SK-N-SH (cell line): ENCODE measurements around the gene RBP2. TPM values are rescaled to one million over a fixed set of nuclear protein-coding genes. Genes with fewer than 3 reads are reported as not detected.

Experiments used
- CTCF ChIA-PET: fragments of 300-600, 350-600 bp; formaldehyde crosslinking; extraction: SDS; loops from one replicate; lab custom pipeline; 2021; lab: Yijun Ruan, JAX
- POLR2A ChIA-PET: fragments of 350-600 bp; sonication (Branson Sonifier 250); formaldehyde crosslinking; extraction: SDS; loops from one replicate; lab custom pipeline; 2020; ENCODE audit warnings: antibody characterized with exemption, inconsistent platforms; lab: Yijun Ruan, JAX
- DNase-seq: peaks from one replicate; pipeline ENCODE4 v3.0.0; 2012
- H2AFZ ChIP-seq: fragments of 200-600 bp; sonication (generic); 2 replicates; pipeline ENCODE4 v1.8.1; 2016; ENCODE audit warnings: antibody characterized with exemption, mild to moderate bottlenecking, low read depth
- H3F3A ChIP-seq: fragments of 200-600 bp; sonication (generic); replicated peaks from 2 replicates; pipeline ENCODE3; 2016; ENCODE audit warnings: antibody characterized with exemption, mild to moderate bottlenecking; ENCODE audit not compliant: insufficient read depth
- H3K27ac ChIP-seq, 2 experiments: fragments of 200-500 bp in 1 of 2; fragments of 200-600 bp in 1 of 2; sonication (Bioruptor generic) in 1 of 2; sonication (generic), shearing (Covaris generic) in 1 of 2; 2 replicates each; pipeline versions ENCODE4 v1.5.1 to v1.6.1; 2014 to 2016; ENCODE audit warnings: low read depth in 2 of 2, inconsistent platforms in 1 of 2, low read length in 1 of 2, mild to moderate bottlenecking in 1 of 2, mixed read lengths in 1 of 2
- H3K27me3 ChIP-seq: fragments of 200-600 bp; sonication (generic), shearing (Covaris generic); 2 replicates; pipeline ENCODE4 v1.6.1; 2016; ENCODE audit warnings: mixed run types; ENCODE audit not compliant: insufficient read depth
- H3K36me3 ChIP-seq, 2 experiments: fragments of 200-500 bp in 1 of 2; fragments of 200-600 bp in 1 of 2; sonication (Bioruptor generic) in 1 of 2; sonication (generic) in 1 of 2; replicated peaks in 1 of 2; 2 replicates each; pipeline versions ENCODE3 to v1.5.1; 2014 to 2016; ENCODE audit warnings: low read length in 1 of 2, mild to moderate bottlenecking in 1 of 2; ENCODE audit not compliant: insufficient read depth in 2 of 2, control insufficient read depth in 1 of 2
- H3K4me1 ChIP-seq, 2 experiments: fragments of 200-500 bp in 1 of 2; fragments of 200-600 bp in 1 of 2; sonication (Bioruptor generic) in 1 of 2; sonication (generic), shearing (Covaris generic) in 1 of 2; 2 replicates each; pipeline versions ENCODE4 v1.5.1 to v1.6.1; 2014 to 2016; ENCODE audit warnings: low read depth in 1 of 2, low read length in 1 of 2, mixed run types in 1 of 2; ENCODE audit not compliant: insufficient read depth in 2 of 2, control insufficient read depth in 1 of 2
- H3K4me2 ChIP-seq: fragments of 200-600 bp; sonication (generic), shearing (Covaris generic); 2 replicates; pipeline ENCODE4 v1.6.1; 2017; ENCODE audit warnings: mixed run types
- H3K4me3 ChIP-seq, 2 experiments: fragments of 200-500 bp in 1 of 2; fragments of 200-600 bp in 1 of 2; sonication (Bioruptor generic) in 1 of 2; sonication (generic), shearing (Covaris generic) in 1 of 2; 2 replicates each; pipeline versions ENCODE4 v1.5.1 to v1.8.1; 2014 to 2016; ENCODE audit warnings: low read depth in 2 of 2, inconsistent platforms in 1 of 2, low read length in 1 of 2, mild to moderate bottlenecking in 1 of 2, mixed read lengths in 1 of 2, moderate library complexity in 1 of 2
- H3K79me2 ChIP-seq: fragments of 200-600 bp; sonication (generic); 2 replicates; pipeline ENCODE4 v1.8.1; 2017; ENCODE audit warnings: mild to moderate bottlenecking; ENCODE audit not compliant: insufficient read depth
- H3K9ac ChIP-seq: fragments of 200-600 bp; sonication (generic); 2 replicates; pipeline ENCODE4 v1.6.1; 2017; ENCODE audit warnings: mixed run types
- H3K9me2 ChIP-seq: fragments of 200-600 bp; sonication (generic); 2 replicates; pipeline ENCODE4 v1.6.1; 2017; ENCODE audit warnings: mixed run types
- H3K9me3 ChIP-seq: fragments of 200-600 bp; sonication (generic); 2 replicates; pipeline ENCODE4 v1.6.1; 2017; ENCODE audit warnings: mixed run types, mild to moderate bottlenecking, moderate library complexity
- H4K20me1 ChIP-seq: fragments of 200-600 bp; sonication (generic); 2 replicates; pipeline ENCODE4 v1.6.1; 2017; ENCODE audit warnings: mild to moderate bottlenecking, mixed run types; ENCODE audit not compliant: insufficient read depth
- ELF1 ChIP-seq: IDR thresholded peaks from 2 replicates; pipeline ENCODE4 v1.4.0; 2012
- FOSL2 ChIP-seq: IDR thresholded peaks from 2 replicates; pipeline ENCODE4 v1.4.0; 2012; ENCODE audit warnings: low read depth, mild to moderate bottlenecking, moderate library complexity, borderline replicate concordance
- FOXM1 ChIP-seq: IDR thresholded peaks from 2 replicates; pipeline ENCODE4 v1.4.0; 2012; ENCODE audit warnings: low read depth, mild to moderate bottlenecking
- GATA2 ChIP-seq: sonication (generic); formaldehyde crosslinking; IDR thresholded peaks from 2 replicates; pipeline ENCODE4 v1.5.0; 2020; ENCODE audit warnings: mild to moderate bottlenecking, missing genetic modification reagents
- MEF2A ChIP-seq: IDR thresholded peaks from 2 replicates; pipeline ENCODE4 v1.4.0; 2012; ENCODE audit warnings: low read depth, borderline replicate concordance
- NFIC ChIP-seq: IDR thresholded peaks from 2 replicates; pipeline ENCODE4 v1.4.0; 2012; ENCODE audit warnings: borderline replicate concordance
- POLR2AphosphoS5 ChIP-seq: IDR thresholded peaks from 2 replicates; pipeline ENCODE4 v1.6.1; 2012; ENCODE audit warnings: low read depth, low read length
- RCOR1 ChIP-seq: fragments of 150-350 bp; IDR thresholded peaks from 2 replicates; pipeline ENCODE4 v1.6.1; 2017; ENCODE audit warnings: antibody characterized with exemption, low read length
- RFX5 ChIP-seq: IDR thresholded peaks from 2 replicates; pipeline ENCODE4 v1.6.1; 2012; ENCODE audit warnings: mild to moderate bottlenecking, improper control_type of control experiment, low read length
- RXRA ChIP-seq: IDR thresholded peaks from 2 replicates; pipeline ENCODE4 v1.4.0; 2012; ENCODE audit warnings: low read depth, mild to moderate bottlenecking, borderline replicate concordance
- SIN3A ChIP-seq: IDR thresholded peaks from 2 replicates; pipeline ENCODE4 v1.6.1; 2012; ENCODE audit warnings: low read depth, mild to moderate bottlenecking, low read length, moderate library complexity, borderline replicate concordance
- SMC3 ChIP-seq: IDR thresholded peaks from 2 replicates; pipeline ENCODE4 v1.6.1; 2012; ENCODE audit warnings: low read depth, low read length, improper control_type of control experiment
- TAF1 ChIP-seq: IDR thresholded peaks from 2 replicates; pipeline ENCODE4 v1.6.1; 2012; ENCODE audit warnings: low read depth, mild to moderate bottlenecking, low read length, moderate library complexity, borderline replicate concordance
- YY1 ChIP-seq: IDR thresholded peaks from 2 replicates; pipeline ENCODE4 v1.4.0; 2012; ENCODE audit warnings: low read depth, mild to moderate bottlenecking
- WGBS: methylation state at CpG from one replicate; pipeline ENCODE4 v1.1.6; 2017; ENCODE audit warnings: low lambda C conversion rate; 5-methylcytosine and 5-hydroxymethylcytosine counted together
- polyA plus RNA-seq, 3 experiments: library from polyadenylated mRNA; depleted of rRNA; stranded (reverse); fragments of >200 nt; gene quantifications; 2 replicates each; pipeline ENCODE4 v1.2.3, GENCODE V29; 2012
- TF ChIP-seq, protein P1 (sequence below): fragments of 150-350 bp; IDR thresholded peaks from 2 replicates; pipeline ENCODE4 v1.6.1; 2017; ENCODE audit warnings: antibody characterized with exemption, low read length, low read depth, borderline replicate concordance
- TF ChIP-seq, protein P2 (sequence below): IDR thresholded peaks from 2 replicates; pipeline ENCODE4 v1.4.0; 2012; ENCODE audit warnings: low read depth, borderline replicate concordance
- TF ChIP-seq, protein P3 (sequence below): IDR thresholded peaks from 2 replicates; pipeline ENCODE4 v1.6.1; 2012; ENCODE audit warnings: mild to moderate bottlenecking, low read depth, low read length, moderate library complexity
- TF ChIP-seq, protein P4 (sequence below): fragments of 150-350 bp; IDR thresholded peaks from 2 replicates; pipeline ENCODE4 v1.6.1; 2016; ENCODE audit warnings: mild to moderate bottlenecking, low read depth, low read length

Gene RBP2
- polyA plus RNA-seq, 1 of the 3 experiments (the other 2 are of a cell fraction): not detected

DNA sequence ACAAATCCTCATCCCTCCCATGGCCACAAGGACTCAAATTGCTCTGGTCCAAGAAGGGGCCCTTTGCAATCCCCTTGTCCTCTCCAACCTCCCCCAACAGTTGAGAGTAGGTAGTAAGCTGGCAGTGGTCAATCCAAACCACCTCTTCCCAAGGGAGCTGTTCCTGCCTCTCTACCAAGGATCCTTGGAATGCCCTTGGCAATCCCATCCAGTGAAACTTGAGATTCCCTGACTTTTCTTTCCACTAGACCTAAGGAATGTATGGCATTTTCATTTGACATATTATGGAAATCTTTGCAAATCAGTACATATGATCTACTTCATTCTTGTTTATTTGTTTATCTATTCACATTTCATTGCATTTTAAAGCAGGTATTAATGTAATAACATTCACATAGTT, 4.8 kb upstream of the RBP2 start:
- POLR2A ChIA-PET: no interaction called here
- no peak overlapping the region for H2AFZ ChIP-seq

DNA sequence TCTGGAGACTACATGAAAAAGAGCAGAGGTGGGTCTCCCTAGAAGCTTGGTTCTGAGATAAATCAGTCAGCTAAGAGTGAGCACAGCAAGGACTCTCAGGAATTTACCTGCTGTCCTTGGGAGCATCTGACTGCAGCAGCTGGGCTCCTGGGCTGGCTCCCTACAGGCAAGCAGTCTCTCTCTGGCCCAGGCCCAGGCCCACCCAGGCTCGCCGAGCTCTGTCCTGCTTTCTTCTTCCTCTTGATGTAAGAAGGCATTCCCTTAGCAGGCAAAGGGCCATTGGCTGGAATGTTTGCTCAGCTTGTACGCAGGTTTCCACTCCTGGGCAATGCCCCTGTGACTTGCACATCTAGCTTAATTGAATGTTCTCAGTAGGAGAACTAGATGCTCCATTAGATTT, 4.3 kb upstream of the RBP2 start:
- Histone ChIP-seq H3K27ac (no peak overlapping the region), H3K9me2 (no peaks in the 10 kb centered on the region)
- TF ChIP-seq RCOR1 (no peak), NFIC (no peak), GATA2 (CRISPR knock-in tag) (no peak), SIN3A (no peak), YY1 (no peak)
- TF ChIP-seq, protein P1, sequence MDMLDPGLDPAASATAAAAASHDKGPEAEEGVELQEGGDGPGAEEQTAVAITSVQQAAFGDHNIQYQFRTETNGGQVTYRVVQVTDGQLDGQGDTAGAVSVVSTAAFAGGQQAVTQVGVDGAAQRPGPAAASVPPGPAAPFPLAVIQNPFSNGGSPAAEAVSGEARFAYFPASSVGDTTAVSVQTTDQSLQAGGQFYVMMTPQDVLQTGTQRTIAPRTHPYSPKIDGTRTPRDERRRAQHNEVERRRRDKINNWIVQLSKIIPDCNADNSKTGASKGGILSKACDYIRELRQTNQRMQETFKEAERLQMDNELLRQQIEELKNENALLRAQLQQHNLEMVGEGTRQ: no peak
- TF ChIP-seq, protein P2, sequence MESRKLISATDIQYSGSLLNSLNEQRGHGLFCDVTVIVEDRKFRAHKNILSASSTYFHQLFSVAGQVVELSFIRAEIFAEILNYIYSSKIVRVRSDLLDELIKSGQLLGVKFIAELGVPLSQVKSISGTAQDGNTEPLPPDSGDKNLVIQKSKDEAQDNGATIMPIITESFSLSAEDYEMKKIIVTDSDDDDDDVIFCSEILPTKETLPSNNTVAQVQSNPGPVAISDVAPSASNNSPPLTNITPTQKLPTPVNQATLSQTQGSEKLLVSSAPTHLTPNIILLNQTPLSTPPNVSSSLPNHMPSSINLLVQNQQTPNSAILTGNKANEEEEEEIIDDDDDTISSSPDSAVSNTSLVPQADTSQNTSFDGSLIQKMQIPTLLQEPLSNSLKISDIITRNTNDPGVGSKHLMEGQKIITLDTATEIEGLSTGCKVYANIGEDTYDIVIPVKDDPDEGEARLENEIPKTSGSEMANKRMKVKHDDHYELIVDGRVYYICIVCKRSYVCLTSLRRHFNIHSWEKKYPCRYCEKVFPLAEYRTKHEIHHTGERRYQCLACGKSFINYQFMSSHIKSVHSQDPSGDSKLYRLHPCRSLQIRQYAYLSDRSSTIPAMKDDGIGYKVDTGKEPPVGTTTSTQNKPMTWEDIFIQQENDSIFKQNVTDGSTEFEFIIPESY: no peak

More for the DNA sequence above, 4.8 kb upstream of the RBP2 start:
- no peaks in the 10 kb centered on the region for H3K9me2 ChIP-seq
- TF ChIP-seq GATA2 (CRISPR knock-in tag) (no peak), SMC3 (no peak), RXRA (no peak), FOSL2 (no peak), FOXM1 (no peak), ELF1 (no peak), MEF2A (no peak), NFIC (no peak), TAF1 (no peak), YY1 (no peak), POLR2AphosphoS5 (no peak), RFX5 (no peak)
- TF ChIP-seq, protein P3, sequence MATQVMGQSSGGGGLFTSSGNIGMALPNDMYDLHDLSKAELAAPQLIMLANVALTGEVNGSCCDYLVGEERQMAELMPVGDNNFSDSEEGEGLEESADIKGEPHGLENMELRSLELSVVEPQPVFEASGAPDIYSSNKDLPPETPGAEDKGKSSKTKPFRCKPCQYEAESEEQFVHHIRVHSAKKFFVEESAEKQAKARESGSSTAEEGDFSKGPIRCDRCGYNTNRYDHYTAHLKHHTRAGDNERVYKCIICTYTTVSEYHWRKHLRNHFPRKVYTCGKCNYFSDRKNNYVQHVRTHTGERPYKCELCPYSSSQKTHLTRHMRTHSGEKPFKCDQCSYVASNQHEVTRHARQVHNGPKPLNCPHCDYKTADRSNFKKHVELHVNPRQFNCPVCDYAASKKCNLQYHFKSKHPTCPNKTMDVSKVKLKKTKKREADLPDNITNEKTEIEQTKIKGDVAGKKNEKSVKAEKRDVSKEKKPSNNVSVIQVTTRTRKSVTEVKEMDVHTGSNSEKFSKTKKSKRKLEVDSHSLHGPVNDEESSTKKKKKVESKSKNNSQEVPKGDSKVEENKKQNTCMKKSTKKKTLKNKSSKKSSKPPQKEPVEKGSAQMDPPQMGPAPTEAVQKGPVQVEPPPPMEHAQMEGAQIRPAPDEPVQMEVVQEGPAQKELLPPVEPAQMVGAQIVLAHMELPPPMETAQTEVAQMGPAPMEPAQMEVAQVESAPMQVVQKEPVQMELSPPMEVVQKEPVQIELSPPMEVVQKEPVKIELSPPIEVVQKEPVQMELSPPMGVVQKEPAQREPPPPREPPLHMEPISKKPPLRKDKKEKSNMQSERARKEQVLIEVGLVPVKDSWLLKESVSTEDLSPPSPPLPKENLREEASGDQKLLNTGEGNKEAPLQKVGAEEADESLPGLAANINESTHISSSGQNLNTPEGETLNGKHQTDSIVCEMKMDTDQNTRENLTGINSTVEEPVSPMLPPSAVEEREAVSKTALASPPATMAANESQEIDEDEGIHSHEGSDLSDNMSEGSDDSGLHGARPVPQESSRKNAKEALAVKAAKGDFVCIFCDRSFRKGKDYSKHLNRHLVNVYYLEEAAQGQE: no peak
- TF ChIP-seq, protein P4, sequence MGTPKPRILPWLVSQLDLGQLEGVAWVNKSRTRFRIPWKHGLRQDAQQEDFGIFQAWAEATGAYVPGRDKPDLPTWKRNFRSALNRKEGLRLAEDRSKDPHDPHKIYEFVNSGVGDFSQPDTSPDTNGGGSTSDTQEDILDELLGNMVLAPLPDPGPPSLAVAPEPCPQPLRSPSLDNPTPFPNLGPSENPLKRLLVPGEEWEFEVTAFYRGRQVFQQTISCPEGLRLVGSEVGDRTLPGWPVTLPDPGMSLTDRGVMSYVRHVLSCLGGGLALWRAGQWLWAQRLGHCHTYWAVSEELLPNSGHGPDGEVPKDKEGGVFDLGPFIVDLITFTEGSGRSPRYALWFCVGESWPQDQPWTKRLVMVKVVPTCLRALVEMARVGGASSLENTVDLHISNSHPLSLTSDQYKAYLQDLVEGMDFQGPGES: no peak
- TF ChIP-seq, protein P1: no peak
- CTCF ChIA-PET: interaction anchor here (1.0 kb wide), 1 partner anchor 53 kb away, joined by 4 read pairs; no protein-coding TSS in a partner anchor
- no peaks in the 10 kb centered on the region for H3K79me2 ChIP-seq
- no peak overlapping the region for H3K4me2 ChIP-seq
- no peaks in the 10 kb centered on the region for H3K36me3 ChIP-seq
- no peak overlapping the region for H3K27ac ChIP-seq
- no peaks in the 10 kb centered on the region for H3K9me3 ChIP-seq
- H3K4me3 ChIP-seq: no peak overlapping the region
- H3K27me3 ChIP-seq: no peaks in the 10 kb centered on the region
- H3K9ac ChIP-seq: no peak overlapping the region
- H3K4me1 ChIP-seq: no peaks in the 10 kb centered on the region
- no peak for DNase-seq
- H4K20me1 ChIP-seq: no peaks in the 10 kb centered on the region
- H3F3A ChIP-seq: no peaks in the 10 kb centered on the region

More for the DNA sequence above, 4.3 kb upstream of the RBP2 start:
- Histone ChIP-seq H3K79me2 (no peaks in the 10 kb centered on the region), H3K9me3 (no peaks in the 10 kb centered on the region), H3K4me2 (no peak overlapping the region), H3K4me3 (no peak overlapping the region), H3F3A (no peaks in the 10 kb centered on the region), H2AFZ (no peak overlapping the region), H3K9ac (no peak overlapping the region), H3K36me3 (no peaks in the 10 kb centered on the region), H3K27me3 (no peaks in the 10 kb centered on the region), H3K4me1 (no peaks in the 10 kb centered on the region), H4K20me1 (no peaks in the 10 kb centered on the region)
- WGBS: 78% methylated on average over 1 of the region's 3 CpGs
- no peak for DNase-seq
- ChIA-PET CTCF (interaction anchor here (1.0 to 1.3 kb wide), 3 partner anchors 17 to 52 kb away, joined by 3 to 4 read pairs (median 4); no protein-coding TSS in a partner anchor), POLR2A (no interaction called here)
